HepG2 (cell line): ENCODE measurements around the gene CSMD2. TPM values are rescaled to one million over a fixed set of nuclear protein-coding genes. Genes with fewer than 3 reads are reported as not detected.

ENCODE experiments used
- ATAC-seq: fragments of 200-7000 bp; cut with Tn5 transposase; 3 replicates; pipeline ENCODE4 v1.9.1; 2020; ENCODE audit warnings: mild to moderate bottlenecking, moderate library complexity
- BruUV-seq: library from RNA; stranded (reverse); fragments of 400-500 nt; replicated peaks from 2 replicates; lab custom pipeline; 2021; lab: Mats Ljungman, UMichigan
- CTCF ChIA-PET: fragments of 300-600 bp; formaldehyde crosslinking; extraction: SDS; loops from one replicate; lab custom pipeline; 2021; ENCODE audit warnings: low total read pairs, inconsistent platforms, low intra/inter-chr PET ratio; lab: Yijun Ruan, JAX
- POLR2A ChIA-PET: fragments of 350-600 bp; sonication (Branson Sonifier 250); formaldehyde crosslinking; loops from one replicate; lab custom pipeline; 2020; ENCODE audit warnings: antibody characterized with exemption, inconsistent platforms; lab: Yijun Ruan, JAX
- DNase-seq: peaks from one replicate; pipeline ENCODE4 v3.0.0-alpha.2; 2015; ENCODE audit warnings: low spot score
- FAIRE-seq: peaks from 3 replicates; lab custom pipeline; 2011; peaks lifted over from hg19 to GRCh38; lab: Jason Lieb, UNC
- H2AFZ ChIP-seq: one replicate; pipeline ENCODE4 v1.6.1; 2011; ENCODE audit warnings: low read length, inconsistent platforms
- H3K27ac ChIP-seq: fragments of 300-600 bp; 3 replicates; pipeline ENCODE4 v1.8.0; 2011; ENCODE audit warnings: mixed run types, mild to moderate bottlenecking, mixed read lengths, low read length, inconsistent platforms; ENCODE audit not compliant: insufficient read depth; ENCODE audit errors: extremely low read length
- H3K27me3 ChIP-seq, 2 experiments: fragments of 200-600 bp in 1 of 2; 2 replicates in 1 of 2; 3 replicates in 1 of 2; pipeline versions ENCODE4 v1.6.0 to v1.8.0; 2011; ENCODE audit warnings: low read length in 2 of 2, mild to moderate bottlenecking in 2 of 2, moderate library complexity in 2 of 2, inconsistent platforms in 1 of 2; ENCODE audit not compliant: insufficient read depth in 2 of 2, control insufficient read depth in 1 of 2
- H3K36me3 ChIP-seq, 2 experiments: fragments of 200-600 bp in 1 of 2; replicated peaks in 1 of 2; 2 replicates in 1 of 2; 3 replicates in 1 of 2; pipeline versions ENCODE4 v1.5.1 to v1.8.0; 2011; ENCODE audit warnings: low read length in 2 of 2, inconsistent platforms in 1 of 2; ENCODE audit not compliant: insufficient read depth in 2 of 2, control insufficient read depth in 1 of 2
- H3K4me1 ChIP-seq: 2 replicates; pipeline ENCODE4 v1.5.1; 2012; ENCODE audit warnings: low read length, inconsistent platforms; ENCODE audit not compliant: insufficient read depth
- H3K4me2 ChIP-seq: 2 replicates; pipeline ENCODE4 v1.6.0; 2011; ENCODE audit warnings: low read depth, low read length, inconsistent platforms
- H3K4me3 ChIP-seq, 3 experiments: fragments of 200-600 bp in 1 of 3; sonication (generic), shearing (Covaris generic) in 1 of 3; replicated peaks in 1 of 3; 2 replicates each; pipeline ENCODE4 v1.5.1; 2011 to 2016; ENCODE audit warnings: low read length in 3 of 3, inconsistent platforms in 2 of 3, low read depth in 2 of 3, mild to moderate bottlenecking in 2 of 3, control low read depth in 1 of 3, mixed read lengths in 1 of 3; ENCODE audit not compliant: insufficient read depth in 1 of 3
- H3K79me2 ChIP-seq: one replicate; pipeline ENCODE4 v1.6.1; 2011; ENCODE audit warnings: low read length, inconsistent platforms; ENCODE audit not compliant: insufficient read depth
- H3K9ac ChIP-seq: 2 replicates; pipeline ENCODE4 v1.6.0; 2011; ENCODE audit warnings: mild to moderate bottlenecking, low read depth, low read length, inconsistent platforms; ENCODE audit not compliant: insufficient read depth
- H3K9me3 ChIP-seq: 2 replicates; pipeline ENCODE4 v1.5.1; 2012; ENCODE audit warnings: mild to moderate bottlenecking, low read length
- H4K20me1 ChIP-seq: 2 replicates; pipeline ENCODE4 v1.6.0; 2011; ENCODE audit warnings: inconsistent platforms, mild to moderate bottlenecking, low read length, moderate library complexity; ENCODE audit not compliant: insufficient read depth
- CREB3 ChIP-seq: sonication (generic); formaldehyde crosslinking; IDR thresholded peaks from 2 replicates; pipeline ENCODE4 v1.5.0; 2020; ENCODE audit warnings: missing genetic modification reagents
- DPF2 ChIP-seq: sonication (generic); formaldehyde crosslinking; IDR thresholded peaks from 2 replicates; pipeline ENCODE4 v1.4.0; 2020; ENCODE audit warnings: mild to moderate bottlenecking, low read depth, missing genetic modification reagents, borderline replicate concordance
- ELF1 ChIP-seq: sonication (generic); formaldehyde crosslinking; IDR thresholded peaks from 2 replicates; pipeline ENCODE4 v1.4.0; 2020; ENCODE audit warnings: missing genetic modification reagents
- HDAC2 ChIP-seq: sonication (generic); formaldehyde crosslinking; IDR thresholded peaks from 2 replicates; pipeline ENCODE4 v1.4.0; 2020; ENCODE audit warnings: missing genetic modification reagents
- HNRNPUL1 ChIP-seq: fragments of 200-400 bp; formaldehyde crosslinking; IDR thresholded peaks from 2 replicates; pipeline ENCODE4 v1.6.1; 2017; ENCODE audit warnings: low read depth, mild to moderate bottlenecking, low read length, moderate library complexity
- KLF12 ChIP-seq: sonication (generic); formaldehyde crosslinking; IDR thresholded peaks from 2 replicates; pipeline ENCODE4 v1.4.0; 2020; ENCODE audit warnings: missing genetic modification reagents, borderline replicate concordance
- MIXL1 ChIP-seq: IDR thresholded peaks from 2 replicates; pipeline ENCODE4 v1.6.1; 2016
- PHF8 ChIP-seq: sonication (generic); formaldehyde crosslinking; IDR thresholded peaks from 2 replicates; pipeline ENCODE4 v1.5.0; 2020; ENCODE audit warnings: missing genetic modification reagents
- PTBP1 ChIP-seq: fragments of 200-400 bp; formaldehyde crosslinking; IDR thresholded peaks from 2 replicates; pipeline ENCODE4 v1.6.1; 2018; ENCODE audit warnings: low read length, low read depth; ENCODE audit not compliant: poor library complexity, severe bottlenecking
- RFX5 ChIP-seq: IDR thresholded peaks from 2 replicates; pipeline ENCODE4 v1.6.1; 2011; ENCODE audit warnings: low read depth, low read length, improper control_type of control experiment
- RNF2 ChIP-seq: fragments of 450-650 bp; conservative IDR thresholded peaks from 2 replicates; pipeline ENCODE4 v1.6.1; 2016; ENCODE audit warnings: low read depth
- ZBTB2 ChIP-seq: sonication (generic); formaldehyde crosslinking; IDR thresholded peaks from 2 replicates; pipeline ENCODE4 v1.8.0; 2022; ENCODE audit warnings: low read depth, missing genetic modification reagents
- ZNF121 ChIP-seq: sonication (generic); formaldehyde crosslinking; IDR thresholded peaks from 2 replicates; pipeline ENCODE4 v1.5.0; 2020; ENCODE audit warnings: mild to moderate bottlenecking, missing genetic modification reagents
- ZNF20 ChIP-seq: sonication (generic); formaldehyde crosslinking; IDR thresholded peaks from 2 replicates; pipeline ENCODE4 v1.4.0; 2020; ENCODE audit warnings: mild to moderate bottlenecking, moderate library complexity, missing genetic modification reagents
- ZNF274 ChIP-seq: sonication (generic); formaldehyde crosslinking; IDR thresholded peaks from 2 replicates; pipeline ENCODE4 v1.5.1; 2020; ENCODE audit warnings: mild to moderate bottlenecking, missing genetic modification reagents
- ZNF282 ChIP-seq: fragments of 450-650 bp; IDR thresholded peaks from 2 replicates; pipeline ENCODE4 v1.6.1; 2018; ENCODE audit not compliant: partially characterized antibody
- ZNF562 ChIP-seq: sonication (generic); formaldehyde crosslinking; IDR thresholded peaks from 2 replicates; pipeline ENCODE4 v1.8.0; 2022; ENCODE audit warnings: missing genetic modification reagents, borderline replicate concordance
- ZNF569 ChIP-seq: sonication (generic); formaldehyde crosslinking; IDR thresholded peaks from 2 replicates; pipeline ENCODE4 v1.5.0; 2020; ENCODE audit warnings: mild to moderate bottlenecking, missing genetic modification reagents, moderate library complexity, borderline replicate concordance
- ZNF678 ChIP-seq: sonication (generic); formaldehyde crosslinking; IDR thresholded peaks from 2 replicates; pipeline ENCODE4 v1.4.0; 2020; ENCODE audit warnings: mild to moderate bottlenecking, missing genetic modification reagents
- WGBS: methylation state at CpG from one replicate; pipeline ENCODE4 v1.1.6; 2017; ENCODE audit warnings: low lambda C conversion rate; 5-methylcytosine and 5-hydroxymethylcytosine counted together
- in situ Hi-C: cut with HindIII; loops from 2 replicates; pipeline ENCODE4 v1.10.0; 2017; ENCODE audit warnings: low pct_unique_long_range_greater_than_20kb; ENCODE audit not compliant: extremely low pct_ligation_motif_present
- intact Hi-C: fragments of 100-400 bp; cut with micrococcal nuclease; formaldehyde crosslinking; loops from one replicate; pipeline ENCODE4 v1.10.0; 2022; ENCODE audit not compliant: unreplicated experiment
- polyA plus RNA-seq, 8 experiments: library from polyadenylated mRNA; depleted of rRNA in 3 of 8; stranded (reverse) in 7 of 8; unstranded in 1 of 8; fragments of >200 nt; fragmentation: Illumina TruSeq in 4 of 8; extraction: Trizol in 4 of 8; gene quantifications; 2 replicates each; pipeline versions ENCODE4 v1.2.1 to v1.2.3, GENCODE V29; 2011 to 2016; ENCODE audit warnings: low read depth in 4 of 8, missing spikeins in 1 of 8, mixed read lengths in 1 of 8; ENCODE audit not compliant: insufficient read depth in 1 of 8
- total RNA-seq, 5 experiments: library from RNA; depleted of rRNA; stranded (reverse); fragments of >200 nt; fragmentation: Illumina TruSeq; extraction: Trizol; gene quantifications; 2 replicates each; pipeline ENCODE4 v1.2.3, GENCODE V29; 2016; ENCODE audit warnings: low read depth in 1 of 5
- TF ChIP-seq, protein P1 (sequence below): sonication (generic); formaldehyde crosslinking; IDR thresholded peaks from 2 replicates; pipeline ENCODE4 v1.8.1; 2023; ENCODE audit warnings: mild to moderate bottlenecking, missing genetic modification reagents

CSMD2 gene
- total and polyA plus RNA-seq, 2 of the 13 experiments (the other 11 are each of a cell fraction or from before 2014, with no cell fraction given): not detected

- POLR2A ChIA-PET: no interaction called here
- no TSS peak for BruUV-seq
- H2AFZ ChIP-seq: no peak overlapping the region
- CTCF ChIA-PET: no interaction called here
- intact Hi-C loops (no loop called here), in situ Hi-C loops (no loop called here)
- H3K27me3 ChIP-seq: peaks cover 0 to 9% of the 10 kb centered on the region in 2 experiments; a peak in 1 of 5 replicates
- H3K4me1 ChIP-seq: no peaks in the 10 kb centered on the region
- no peak for TF ChIP-seq RFX5
- no peak for TF ChIP-seq HNRNPUL1
- no peak for TF ChIP-seq CREB3 (CRISPR knock-in tag)
- no peak for TF ChIP-seq HDAC2 (CRISPR knock-in tag)
- TF ChIP-seq PHF8 (CRISPR knock-in tag): no peak
- TF ChIP-seq ZNF274 (CRISPR knock-in tag): no peak
- no peak for TF ChIP-seq ZNF562 (CRISPR knock-in tag)
- TF ChIP-seq ZNF121: no peak
- no peak for TF ChIP-seq RNF2
- TF ChIP-seq, protein P1, sequence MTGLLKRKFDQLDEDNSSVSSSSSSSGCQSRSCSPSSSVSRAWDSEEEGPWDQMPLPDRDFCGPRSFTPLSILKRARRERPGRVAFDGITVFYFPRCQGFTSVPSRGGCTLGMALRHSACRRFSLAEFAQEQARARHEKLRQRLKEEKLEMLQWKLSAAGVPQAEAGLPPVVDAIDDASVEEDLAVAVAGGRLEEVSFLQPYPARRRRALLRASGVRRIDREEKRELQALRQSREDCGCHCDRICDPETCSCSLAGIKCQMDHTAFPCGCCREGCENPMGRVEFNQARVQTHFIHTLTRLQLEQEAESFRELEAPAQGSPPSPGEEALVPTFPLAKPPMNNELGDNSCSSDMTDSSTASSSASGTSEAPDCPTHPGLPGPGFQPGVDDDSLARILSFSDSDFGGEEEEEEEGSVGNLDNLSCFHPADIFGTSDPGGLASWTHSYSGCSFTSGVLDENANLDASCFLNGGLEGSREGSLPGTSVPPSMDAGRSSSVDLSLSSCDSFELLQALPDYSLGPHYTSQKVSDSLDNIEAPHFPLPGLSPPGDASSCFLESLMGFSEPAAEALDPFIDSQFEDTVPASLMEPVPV (CRISPR knock-in tag): no peak
- no peak for TF ChIP-seq ZNF678 (CRISPR knock-in tag)
- no peak for TF ChIP-seq ZBTB2 (CRISPR knock-in tag)
- no peak for TF ChIP-seq PTBP1
- TF ChIP-seq KLF12 (CRISPR knock-in tag): no peak
- no peak for TF ChIP-seq ZNF282
- no peak for TF ChIP-seq ELF1 (CRISPR knock-in tag)
- no peak for TF ChIP-seq MIXL1 (CRISPR knock-in tag)
- TF ChIP-seq ZNF20 (CRISPR knock-in tag): no peak
- no peak for TF ChIP-seq ZNF569 (CRISPR knock-in tag)
- TF ChIP-seq DPF2: no peak
- no peak overlapping the region for H3K27ac ChIP-seq
- H3K9ac ChIP-seq: no peak overlapping the region
- FAIRE-seq (no peak), DNase-seq (no peak), ATAC-seq (no peak)
- H3K79me2 ChIP-seq: no peaks in the 10 kb centered on the region
- WGBS: 36% methylated on average over 7 of the region's 7 CpGs
- no peak overlapping the region for H3K4me2 ChIP-seq
- H3K4me3 ChIP-seq: no peak overlapping the region
- H4K20me1 ChIP-seq: no peaks in the 10 kb centered on the region
- H3K36me3 ChIP-seq: no peaks in the 10 kb centered on the region
- H3K9me3 ChIP-seq: no peaks in the 10 kb centered on the region
Observed at GRCh38 chr1:33575324-33575879, 589.6 kb downstream of the CSMD2 start.
